Measurements from ENCODE around the gene PLAAT3.
"Not testable (repeated sequence)": the region's sequence is repeated elsewhere in the genome, so short reads cannot be mapped to it uniquely, and the experiment has no call there.

Gene PLAAT3

GRCh38 chr11:63535734-63536133 is 78.5 kb downstream of the PLAAT3 start:
- DNase-seq = no peak

DNA sequence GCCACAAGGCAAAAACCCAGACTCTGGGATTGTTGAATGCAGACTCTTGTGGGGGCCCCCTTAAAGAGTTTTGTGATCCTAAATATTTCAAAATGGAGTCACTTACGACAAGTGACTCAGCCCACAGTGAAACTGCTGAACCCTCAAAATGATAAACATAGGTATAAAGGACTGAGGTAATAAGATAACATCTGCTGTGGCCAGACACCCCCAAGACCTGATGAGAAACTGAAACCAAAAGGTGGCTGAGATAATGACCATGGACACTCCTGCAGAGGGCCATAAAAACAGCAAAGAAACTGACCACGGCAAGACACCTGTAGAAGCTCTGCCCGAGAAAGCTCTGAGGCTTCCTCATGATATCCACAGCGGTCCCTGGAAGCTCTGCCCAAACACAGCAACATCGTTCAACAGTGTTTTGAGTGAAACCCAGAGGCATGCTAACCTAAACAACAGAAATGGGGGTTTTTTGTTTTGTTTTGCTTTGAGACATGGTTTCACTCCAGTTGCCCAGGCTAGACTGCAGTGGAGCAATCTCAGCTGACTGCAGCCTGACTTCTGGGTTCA is 79.3 kb downstream of the PLAAT3 start:
- no peak for DNase-seq

DNA sequence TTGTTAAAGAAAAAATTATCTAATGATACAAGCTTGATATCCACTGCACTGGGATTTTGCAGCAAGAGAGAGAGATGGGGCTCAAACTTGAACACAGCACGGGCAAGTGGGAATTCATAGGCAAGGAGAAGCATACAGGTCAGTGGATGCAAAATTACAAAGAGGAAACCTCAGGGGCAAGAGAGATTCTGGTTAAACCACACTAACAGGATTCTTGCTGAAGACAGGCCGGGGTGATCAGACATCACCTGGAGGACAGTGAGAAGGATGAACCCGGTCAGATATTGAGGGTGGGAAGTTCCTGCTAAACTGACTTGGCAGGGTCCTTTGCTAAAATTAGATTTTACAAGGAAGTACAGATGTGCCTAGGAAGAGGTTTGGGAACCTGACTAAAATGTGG is 80.2 kb downstream of the PLAAT3 start:
- DNase-seq = no peak

GRCh38 chr11:63532799-63533475 is 81.3 kb downstream of the PLAAT3 start:
- DNase-seq = no peak

DNA sequence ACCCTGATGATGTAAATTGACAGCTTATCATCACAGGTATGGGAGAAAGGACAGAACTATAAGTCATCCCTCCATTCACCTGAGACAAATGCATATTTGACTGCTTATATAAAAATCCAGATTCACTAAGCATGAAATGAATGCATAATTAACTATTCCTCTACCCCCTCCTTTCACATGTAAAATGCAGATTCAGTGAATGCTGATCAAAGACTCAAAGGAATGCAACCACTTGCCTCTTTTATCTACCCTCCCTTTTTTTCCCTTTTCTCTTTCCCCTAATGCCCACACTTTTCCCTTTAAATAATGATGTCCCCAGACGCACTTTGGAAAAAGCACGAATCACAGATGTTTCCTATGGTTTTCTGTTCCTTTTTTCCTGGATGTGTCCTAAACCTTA is 82.1 kb downstream of the PLAAT3 start:
- no peak for DNase-seq

- not testable (repeated sequence) for DNase-seq
Observed at GRCh38 chr11:63531074-63531792, 83.0 kb downstream of the PLAAT3 start.

GRCh38 chr11:63530021-63530420 is 84.2 kb downstream of the PLAAT3 start:
- no peak for DNase-seq

- not testable (repeated sequence) for DNase-seq
Observed at GRCh38 chr11:63529373-63529772, 84.9 kb downstream of the PLAAT3 start.

DNA sequence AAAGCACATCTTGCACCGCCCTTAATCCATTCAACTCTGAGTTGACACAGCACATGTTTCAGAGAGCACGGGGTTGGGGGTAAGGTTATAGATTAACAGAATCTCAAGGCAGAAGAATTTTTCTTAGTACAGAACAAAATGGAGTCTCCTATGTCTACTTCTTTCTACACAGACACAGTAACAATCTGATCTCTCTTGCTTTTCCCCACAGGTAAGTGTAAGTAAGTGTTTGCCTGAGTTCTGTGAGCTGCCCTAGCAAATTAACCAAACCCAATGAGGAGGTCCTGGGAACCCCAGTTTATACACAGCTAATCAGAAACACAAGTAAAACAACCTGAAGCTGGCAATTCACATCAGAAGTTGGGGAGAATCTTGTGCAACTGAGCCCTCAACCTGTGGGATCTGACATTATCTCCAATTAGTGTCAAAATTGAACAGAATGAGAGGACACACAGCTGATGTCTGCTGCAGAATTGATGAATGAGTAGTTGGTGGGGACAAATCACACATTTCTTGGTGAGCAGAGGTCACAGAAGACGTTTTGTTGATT is 85.4 kb downstream of the PLAAT3 start:
- DNase-seq = not testable (repeated sequence)

DNA sequence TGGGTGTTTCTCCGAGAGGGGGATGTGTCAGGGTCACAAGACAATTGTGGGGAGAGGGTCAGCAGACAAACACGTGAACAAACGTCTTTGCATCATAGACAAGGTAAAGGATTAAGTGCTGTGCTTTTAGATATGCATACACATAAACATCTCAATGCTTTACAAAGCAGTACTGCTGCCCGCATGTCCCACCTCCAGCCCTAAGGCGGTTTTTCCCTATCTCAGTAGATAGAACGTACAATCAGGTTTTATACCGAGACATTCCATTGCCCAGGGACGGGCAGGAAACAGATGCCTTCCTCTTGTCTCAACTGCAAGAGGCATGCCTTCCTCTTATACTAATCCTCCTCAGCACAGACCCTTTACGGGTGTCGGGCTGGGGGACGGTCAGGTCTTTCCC is 86.1 kb downstream of the PLAAT3 start:
- DNase-seq = not testable (repeated sequence)

GRCh38 chr11:63527667-63528066 is 86.6 kb downstream of the PLAAT3 start:
- DNase-seq = no peak
